ENCODE data around the gene PCDH15. TPM values are rescaled to one million over a fixed set of nuclear protein-coding genes. Genes with fewer than 3 reads are reported as not detected.

The PCDH15 gene
- total RNA-seq, 1 donor from 2014 or later = not detected

DNA sequence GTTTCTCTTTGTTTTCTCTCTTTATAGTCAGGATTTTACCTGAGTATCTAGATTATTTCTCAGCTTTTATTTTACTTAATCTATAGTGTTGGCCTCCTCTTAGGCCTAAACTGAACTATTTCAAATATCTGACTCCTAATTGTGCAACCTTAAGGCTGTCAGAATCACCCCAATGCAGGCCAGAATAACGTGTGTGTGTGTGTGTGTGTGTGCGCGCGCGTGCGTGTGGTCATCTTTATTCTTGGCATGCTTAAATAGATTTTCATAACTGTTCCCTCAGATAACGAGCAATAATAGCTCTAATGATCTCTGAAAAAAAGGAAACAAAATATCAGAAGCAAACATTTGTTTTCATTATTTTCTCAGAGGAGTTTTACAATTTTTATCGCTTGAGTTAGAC is 92.4 kb downstream of the PCDH15 start:
- no peak for DNase-seq (ENCODE audit: low read depth, low spot score)

DNA sequence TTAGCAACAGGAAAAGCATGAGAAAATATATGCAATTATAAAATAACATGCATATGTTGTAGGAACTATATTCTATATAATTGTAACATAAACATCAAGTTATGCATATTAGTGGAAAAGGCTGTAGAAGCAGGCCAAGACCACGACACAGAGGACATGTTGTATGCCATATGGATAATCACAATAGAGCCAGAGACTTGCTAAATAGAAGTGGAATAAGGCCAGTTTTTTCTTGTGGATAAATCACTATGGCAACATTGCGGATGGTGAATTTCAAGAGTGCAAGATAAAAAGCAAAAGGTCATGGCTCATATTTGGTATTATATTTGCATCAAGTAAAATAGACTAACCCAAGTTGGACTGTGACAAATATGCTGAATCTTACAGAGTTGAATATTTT is 93.0 kb downstream of the PCDH15 start:
- DNase-seq (ENCODE audit: low read depth, low spot score) = no peak

DNA sequence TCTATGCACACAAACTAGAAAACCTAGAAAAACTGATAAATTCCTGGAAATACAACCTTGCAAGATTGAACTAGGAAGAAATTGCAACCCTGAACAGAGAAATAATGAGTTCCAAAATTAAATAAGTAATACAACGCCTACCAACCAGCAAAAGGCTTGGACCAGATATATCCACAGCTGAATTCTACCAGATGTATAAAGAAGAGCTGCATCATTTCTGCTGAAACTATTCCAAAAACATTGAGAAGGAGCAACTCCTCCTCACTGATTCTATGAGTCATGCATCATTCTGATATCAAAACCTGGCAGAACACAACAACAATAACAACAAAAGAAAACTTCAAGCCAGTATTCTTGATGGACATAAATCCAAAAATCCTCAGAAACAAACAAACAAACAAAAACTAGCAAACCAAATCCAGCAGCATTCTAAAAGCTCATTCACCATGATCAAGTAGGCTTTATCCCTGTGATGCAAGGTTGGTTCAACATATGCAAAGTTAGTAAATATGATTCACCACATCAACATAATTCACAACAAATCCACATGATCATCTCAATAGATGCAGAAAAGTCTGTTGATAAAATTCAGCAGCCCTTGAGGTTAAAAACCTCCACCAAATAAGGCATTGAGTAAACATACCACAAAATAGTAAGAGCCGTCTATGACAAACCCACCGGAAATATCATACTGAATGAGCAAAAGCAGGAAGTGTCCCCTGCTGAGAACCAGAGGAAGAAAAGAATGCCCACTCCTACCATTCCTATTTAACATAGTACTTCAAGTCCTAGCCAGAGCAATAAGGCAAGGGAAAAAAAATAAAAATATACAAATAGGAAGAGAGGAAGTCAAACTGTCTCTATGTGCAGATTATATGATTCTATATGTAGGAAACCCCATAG is 98.2 kb downstream of the PCDH15 start:
- no peak for DNase-seq (ENCODE audit: low read depth, low spot score)

DNA sequence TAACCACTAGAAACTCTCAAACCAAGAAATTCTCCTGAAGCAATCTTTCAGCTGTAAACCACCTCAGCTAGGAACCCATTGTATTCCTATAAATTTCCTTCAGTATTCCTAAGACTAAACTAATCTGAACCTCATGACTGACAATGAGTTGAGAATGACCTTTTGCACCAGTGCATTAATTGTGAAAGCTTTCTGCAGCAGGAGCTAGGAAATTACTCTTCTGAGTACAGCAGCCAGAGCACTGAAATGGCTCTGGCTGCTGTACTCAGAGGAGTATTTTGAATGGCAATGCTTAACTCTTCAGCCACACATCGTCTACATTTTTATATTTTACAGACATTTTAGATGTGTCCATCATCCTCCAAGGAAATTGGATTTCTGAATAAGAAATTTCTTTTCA is 109.7 kb downstream of the PCDH15 start:
- DNase-seq (ENCODE audit: low read depth, low spot score) = no peak

DNA sequence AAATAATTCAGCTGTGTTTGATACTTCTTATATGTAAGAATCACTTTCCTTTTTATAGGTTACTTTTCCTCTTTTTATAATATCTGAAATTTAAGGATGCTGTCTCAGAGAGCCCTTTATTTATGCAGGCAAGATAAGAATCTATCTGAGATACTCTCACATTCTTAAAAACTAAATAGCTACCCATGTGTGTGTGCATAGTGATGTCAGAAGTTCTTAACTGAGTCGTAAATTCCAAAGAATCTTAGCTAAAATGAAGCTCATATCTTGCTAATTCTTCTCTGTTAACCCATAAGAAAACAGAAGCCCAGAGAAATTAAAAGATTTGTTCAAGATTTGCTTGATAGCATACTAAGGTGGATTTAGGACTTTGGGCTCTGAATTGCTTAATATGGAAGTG is 118.5 kb downstream of the PCDH15 start:
- no peak for DNase-seq (ENCODE audit: low read depth, low spot score)

DNA sequence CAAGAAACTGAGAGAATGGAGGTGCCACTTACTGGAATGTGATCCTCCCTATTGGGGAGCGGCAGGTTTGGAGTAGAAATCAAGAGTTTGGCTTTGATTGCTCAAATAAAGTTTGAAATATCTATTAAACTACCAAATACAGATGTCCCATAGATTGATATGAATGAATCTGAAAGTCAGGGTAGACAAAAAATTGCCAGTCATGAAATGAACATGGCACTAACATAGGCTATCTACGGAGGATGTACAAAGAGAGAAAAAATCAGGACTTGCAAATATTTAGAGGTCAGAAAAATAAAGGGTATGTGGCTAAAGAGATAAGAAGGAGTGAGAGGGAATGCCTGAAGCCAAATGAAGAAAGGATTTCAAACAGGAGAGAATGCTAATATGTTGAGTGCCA is 119.9 kb downstream of the PCDH15 start:
- no peak for DNase-seq (ENCODE audit: low read depth, low spot score)

DNA sequence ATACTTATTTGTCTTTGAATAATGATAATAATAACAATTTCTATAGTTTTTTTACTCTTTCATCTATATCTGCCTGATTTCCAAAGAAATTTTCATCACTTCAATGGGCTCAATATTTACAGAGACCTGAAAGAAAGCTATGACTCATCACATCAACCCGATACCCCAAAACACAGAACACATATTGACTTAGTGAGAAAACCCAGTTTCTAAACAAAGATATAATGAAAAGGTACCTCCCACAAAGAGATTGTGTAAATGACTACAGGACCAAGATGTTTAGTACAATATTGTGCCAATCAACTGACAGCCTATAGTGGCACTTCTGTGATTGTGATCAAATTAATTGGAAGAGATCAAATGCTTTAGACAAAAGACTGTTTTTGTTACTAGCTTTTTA is 133.9 kb downstream of the PCDH15 start:
- no peak for DNase-seq (ENCODE audit: low read depth, low spot score)

DNA sequence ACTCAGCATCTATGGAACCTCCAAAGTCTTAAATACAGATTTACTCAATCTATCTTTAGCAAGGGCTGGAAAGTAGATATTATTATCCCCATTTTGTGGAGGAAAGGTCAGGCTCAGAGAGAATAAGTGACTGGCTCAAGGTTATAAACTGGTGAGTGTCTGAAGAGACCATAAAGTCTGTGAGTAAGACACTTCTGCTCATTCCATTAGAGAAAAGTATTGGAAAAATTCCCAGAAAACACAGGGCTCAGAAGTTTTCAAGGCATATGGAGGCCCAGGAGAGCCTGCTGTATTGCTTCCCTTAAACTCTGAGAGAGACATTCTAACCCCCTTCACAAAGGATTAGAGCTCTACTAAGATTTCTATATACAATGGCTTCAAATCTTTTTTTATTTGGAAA is 134.8 kb downstream of the PCDH15 start:
- DNase-seq (ENCODE audit: low read depth, low spot score) = no peak

DNA sequence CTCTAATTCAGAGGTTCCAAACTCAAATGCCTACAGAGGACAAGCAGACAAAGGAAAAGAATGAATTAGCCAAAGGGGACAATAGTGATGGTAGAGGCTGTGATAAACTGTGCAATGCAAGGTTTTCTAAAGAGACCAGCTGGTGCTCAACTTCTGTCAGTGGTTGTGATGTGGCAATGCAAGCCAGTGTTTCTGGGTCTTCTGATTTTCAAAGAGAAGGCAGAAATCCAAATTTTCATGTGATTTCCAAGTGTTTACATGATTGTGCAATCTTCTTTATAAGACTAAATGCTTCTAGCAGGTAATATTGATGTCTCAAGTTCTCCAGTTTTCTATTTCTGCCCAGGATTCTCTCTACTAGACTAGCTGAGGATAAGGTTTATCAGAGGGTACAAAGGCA is 135.9 kb downstream of the PCDH15 start:
- no peak for DNase-seq (ENCODE audit: low read depth, low spot score)

DNA sequence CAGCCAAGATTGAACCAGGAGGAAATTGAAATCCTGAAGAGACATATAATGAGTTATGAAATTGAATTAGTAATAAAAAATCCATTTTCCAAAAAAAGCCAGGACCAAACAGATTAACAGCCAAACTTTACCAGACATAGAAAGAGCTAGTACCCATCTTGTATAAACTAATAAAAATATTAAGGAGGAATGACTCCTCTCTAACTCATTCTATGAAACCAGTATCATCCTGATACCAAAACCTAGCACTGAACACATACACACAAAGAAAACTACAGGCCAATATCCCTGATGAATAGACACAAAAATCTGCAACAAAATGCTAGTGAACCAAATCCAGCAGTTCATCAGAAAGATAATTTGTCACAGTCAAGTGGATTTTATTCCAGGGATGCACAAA is 140.6 kb downstream of the PCDH15 start:
- no peak for DNase-seq (ENCODE audit: low read depth, low spot score)

DNA sequence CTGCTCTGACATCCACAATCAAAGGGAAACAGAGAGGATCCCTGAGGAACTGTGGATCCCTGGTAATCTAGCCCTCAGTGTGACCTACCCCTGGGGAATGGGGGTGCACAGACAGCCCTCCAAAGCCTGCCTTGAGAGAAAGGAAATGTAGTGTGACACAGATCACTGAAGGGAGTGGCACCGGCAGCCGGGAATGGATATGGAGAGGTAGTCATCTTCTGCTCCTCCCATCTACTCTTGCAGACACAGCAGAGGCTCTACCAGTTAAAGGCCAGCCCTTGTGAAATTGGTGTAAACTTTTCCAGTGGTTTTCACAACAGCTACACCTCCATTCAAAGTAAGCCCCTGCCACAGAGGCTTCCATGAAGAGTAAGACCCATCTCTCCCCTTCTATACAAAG is 144.4 kb downstream of the PCDH15 start:
- no peak for DNase-seq (ENCODE audit: low read depth, low spot score)

DNA sequence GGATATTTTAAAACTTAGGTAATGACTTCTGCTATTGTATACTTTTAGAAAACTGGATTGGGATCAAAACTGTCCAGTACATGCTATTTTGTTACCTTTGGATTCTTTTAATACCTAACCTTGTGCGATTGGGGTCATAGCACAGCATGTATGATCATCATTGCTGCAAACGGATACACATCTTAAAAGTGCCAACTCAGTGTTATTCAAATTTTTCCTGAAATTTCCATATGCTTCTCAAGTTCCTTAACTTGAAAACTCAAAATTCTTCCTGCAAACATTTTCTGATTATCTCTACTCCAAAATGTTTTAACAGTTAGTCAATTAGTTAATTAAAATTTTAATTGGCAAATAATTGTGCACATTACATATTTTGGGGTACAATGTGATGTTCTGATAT is 147.5 kb downstream of the PCDH15 start:
- no peak for DNase-seq (ENCODE audit: low read depth, low spot score)

DNA sequence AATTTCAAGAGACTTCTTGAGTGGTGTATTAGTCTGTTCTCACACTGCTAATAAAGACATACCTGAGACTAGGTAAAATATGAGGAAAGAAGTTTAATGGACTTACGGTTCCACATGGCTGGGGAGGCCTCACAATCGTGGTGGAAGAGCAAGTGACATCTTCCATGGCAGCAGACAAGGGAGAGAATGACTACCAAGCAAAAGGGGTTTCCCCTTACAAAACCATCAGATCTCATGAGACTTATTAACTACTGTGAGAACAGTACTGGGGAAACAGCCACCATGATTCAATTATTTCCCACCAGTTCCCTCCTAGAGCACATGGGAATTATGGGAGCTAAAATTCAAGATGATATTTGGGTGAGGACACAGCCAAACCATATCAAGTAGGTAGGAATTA is 150.5 kb downstream of the PCDH15 start:
- DNase-seq (ENCODE audit: low read depth, low spot score) = no peak

DNA sequence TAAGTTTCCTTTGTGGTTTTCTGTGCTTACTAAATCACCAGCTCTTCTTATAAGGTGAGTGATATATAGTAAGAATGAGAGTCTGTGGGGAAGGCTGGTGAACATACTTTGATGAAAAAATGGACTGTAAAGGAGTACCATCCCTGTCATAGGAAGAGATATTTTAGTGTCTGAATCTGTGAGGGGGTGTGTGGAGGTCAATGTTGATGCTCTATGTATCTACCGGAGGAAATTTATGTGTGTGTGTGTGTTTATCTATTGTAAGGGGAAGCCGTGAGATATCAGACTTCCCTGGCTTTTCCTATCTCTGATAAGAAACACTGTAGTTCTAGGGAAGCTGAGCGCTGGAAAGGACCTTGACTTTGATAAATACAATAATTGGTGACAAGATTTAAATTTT is 179.0 kb downstream of the PCDH15 start:
- no peak for DNase-seq (ENCODE audit: low read depth, low spot score)

DNA sequence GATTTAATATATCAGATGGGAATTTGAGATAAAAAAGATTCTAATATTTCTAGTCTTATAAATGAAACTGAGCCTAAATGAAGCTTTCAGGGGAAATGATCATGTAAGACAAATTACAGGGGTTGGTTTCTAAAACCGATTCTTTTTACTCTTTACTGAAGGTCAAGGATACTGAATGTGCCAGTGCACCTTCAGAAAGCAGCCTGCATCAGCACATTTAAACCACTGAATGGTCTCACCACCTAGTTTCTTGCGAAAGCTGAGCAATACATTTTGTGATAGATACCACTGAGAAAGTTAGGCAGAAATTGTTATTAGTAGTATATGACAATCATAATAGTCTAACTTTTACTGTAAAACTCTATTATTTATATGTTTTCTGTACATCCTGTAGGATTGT is 180.7 kb downstream of the PCDH15 start:
- no peak for DNase-seq (ENCODE audit: low read depth, low spot score)

DNA sequence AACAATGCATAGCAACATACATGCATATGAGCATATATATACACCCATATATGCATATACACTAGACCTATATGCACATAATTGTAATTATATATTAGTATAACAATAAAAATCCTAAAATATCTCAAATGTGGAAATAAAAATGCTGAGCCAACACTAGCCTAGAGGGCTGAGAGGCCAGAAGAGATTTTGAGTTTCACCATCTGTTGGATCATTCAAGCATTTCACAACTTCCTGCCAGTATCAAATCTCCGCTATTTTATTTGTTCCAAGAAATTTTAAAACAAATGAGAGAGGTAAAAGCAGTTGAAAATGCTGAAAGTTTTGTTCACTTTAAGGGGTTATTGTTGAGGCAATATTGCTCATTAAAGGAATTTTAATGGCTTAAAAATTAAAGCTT is 187.0 kb downstream of the PCDH15 start:
- DNase-seq (ENCODE audit: low read depth, low spot score) = no peak

DNA sequence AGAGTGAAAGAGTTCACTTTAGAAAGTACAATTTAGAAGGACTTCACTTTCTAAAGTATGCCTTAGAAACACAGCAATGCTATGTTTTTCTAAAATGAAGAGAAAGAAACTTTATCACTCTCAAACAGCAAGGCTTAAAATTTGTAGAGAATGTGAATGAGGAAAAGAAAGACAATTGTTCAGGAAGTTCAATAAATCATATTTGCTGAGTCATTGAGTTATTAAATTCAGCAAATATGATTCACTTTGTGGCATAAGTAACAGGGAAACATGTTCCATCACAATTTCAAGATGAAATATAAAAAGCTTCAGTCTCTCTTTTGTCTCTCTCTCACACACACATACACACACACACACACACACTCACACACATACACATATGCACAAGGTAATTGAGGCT is 187.9 kb downstream of the PCDH15 start:
- DNase-seq (ENCODE audit: low read depth, low spot score) = peak; percentile 35

DNA sequence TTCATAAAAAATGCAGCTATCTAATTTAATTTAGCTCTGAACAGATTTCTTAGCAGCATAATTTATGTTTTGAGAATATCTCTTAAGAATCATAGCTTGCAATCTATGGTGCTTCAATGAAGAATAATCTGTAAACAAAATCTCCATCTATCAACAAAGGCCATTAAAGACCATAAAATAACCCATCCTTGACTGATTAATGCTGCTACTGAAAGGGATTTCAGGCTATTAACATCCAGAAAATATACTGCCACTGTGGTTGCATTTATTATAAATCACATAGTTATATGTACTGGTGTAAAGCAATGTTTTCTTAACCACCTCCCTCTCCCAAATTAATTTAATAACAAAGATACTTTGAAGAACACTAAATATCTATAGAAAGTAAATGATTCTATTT is 191.6 kb downstream of the PCDH15 start:
- no peak for DNase-seq (ENCODE audit: low read depth, low spot score)

DNA sequence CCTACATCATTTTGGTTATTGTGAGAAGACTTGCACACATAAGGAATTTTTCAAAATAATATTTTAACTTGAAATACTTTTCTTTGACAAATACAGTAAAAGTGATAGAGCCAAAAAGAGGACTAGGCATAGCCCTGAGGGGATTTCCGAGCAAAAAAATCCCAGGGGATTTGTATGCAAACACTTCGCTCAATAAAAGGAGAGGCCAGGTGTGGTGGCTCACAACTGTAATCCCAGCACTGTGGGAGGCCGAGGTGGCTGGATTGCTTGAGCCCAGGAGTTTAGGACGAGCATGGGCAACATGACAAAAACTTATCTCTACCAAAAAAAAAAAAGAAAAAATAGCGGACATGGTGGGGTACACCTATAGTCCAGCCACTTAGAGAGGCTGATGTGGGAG is 193.0 kb downstream of the PCDH15 start:
- no peak for DNase-seq (ENCODE audit: low read depth, low spot score)

DNA sequence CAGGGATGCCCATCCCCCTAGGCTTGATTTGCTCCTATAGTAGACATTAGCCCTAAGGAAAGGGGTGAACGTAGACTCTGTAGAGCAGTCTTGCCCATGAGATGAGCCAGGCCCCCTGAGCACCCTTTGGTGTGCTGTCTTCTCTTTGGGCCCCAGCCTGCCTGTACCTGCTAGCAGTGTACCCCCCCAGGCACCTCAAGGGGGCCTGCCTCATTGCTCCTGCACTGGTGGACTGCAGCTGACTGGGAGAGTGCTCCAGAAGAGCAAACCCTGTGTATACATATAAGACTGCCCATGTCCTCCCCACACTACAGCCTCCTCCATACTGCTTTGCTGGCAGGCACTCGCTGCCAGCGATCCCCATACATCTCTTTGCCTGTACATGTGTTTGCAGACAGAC is 206.7 kb downstream of the PCDH15 start:
- DNase-seq (ENCODE audit: low read depth, low spot score) = no peak

DNA sequence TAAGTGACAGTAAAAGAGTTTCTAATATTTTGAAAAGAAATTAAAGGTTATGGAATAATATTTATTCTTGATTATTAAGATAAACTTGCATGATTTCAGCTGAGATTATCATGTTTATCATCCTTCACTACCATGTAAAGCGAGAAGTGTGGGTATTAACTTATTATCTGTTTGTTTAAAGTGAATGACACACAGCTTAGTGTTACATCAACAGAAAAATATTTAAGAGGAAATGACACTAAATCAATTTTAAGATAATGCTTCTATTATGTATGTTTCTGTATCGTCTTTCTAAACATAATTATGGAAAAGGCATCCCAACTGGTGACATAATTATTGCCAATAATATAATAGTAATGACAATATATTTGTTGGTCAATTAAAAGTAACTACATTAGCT is 213.1 kb downstream of the PCDH15 start:
- no peak for DNase-seq (ENCODE audit: low read depth, low spot score)

DNA sequence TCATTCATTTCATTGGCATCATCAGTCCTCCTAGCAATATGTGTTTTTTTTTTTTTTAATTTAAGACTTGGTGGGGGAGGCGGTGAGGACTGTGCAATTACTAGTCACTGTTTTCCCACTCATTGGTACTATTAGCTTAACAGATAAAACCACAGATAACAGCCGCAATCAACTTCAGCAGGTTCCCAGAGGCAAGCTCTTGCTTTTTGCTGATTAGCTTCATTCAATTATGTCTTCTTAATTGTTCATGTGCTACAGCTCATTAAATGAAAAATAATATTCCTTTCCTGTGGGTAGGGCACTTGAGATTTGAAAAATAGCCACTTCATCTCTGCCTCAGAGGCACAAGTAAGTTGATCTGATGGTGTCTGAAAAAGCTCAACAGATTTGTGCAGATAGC is 215.5 kb downstream of the PCDH15 start:
- no peak for DNase-seq (ENCODE audit: low read depth, low spot score)

DNA sequence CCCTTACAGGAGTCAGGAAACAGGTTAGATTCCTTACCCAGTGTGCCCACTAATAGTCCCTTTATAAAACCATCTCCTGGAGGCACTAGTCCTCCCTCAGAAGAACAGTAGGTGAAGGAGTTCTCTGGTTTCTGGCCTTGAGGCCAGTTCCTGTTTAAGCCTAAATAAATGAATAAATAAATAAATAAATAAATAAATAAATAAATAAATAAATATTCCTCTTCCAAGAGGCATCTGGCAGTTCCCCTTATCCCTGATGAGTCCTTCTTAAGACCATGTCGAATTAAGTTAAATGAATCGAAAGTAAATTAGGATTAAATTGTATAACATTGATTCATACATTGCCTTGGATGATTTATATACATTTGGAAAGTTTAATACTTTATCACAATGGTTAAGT is 223.3 kb downstream of the PCDH15 start:
- DNase-seq (ENCODE audit: low read depth, low spot score) = no peak

DNA sequence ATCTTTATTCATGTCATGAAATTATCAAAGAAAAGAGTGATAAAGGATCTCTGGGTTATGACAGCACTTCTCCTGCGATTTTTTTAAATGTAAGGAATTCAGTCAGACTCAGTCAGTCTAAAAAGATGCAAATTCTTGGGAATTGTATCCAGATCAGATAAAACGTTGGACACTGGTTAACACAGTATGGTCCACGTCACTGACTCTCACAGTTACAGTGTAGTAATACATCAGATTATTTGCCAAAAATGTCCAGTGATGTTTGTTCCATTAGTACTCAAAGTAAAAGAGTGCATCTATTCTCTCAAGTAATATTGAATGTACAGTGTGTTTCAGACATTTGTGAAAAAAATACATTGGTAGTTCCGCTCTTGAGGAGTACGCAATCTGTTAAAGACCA is 224.5 kb downstream of the PCDH15 start:
- DNase-seq (ENCODE audit: low read depth, low spot score) = no peak
